Astrocyte of the cerebellum (primary cell): ENCODE measurements around the gene WDFY2.

Source experiments
- DNase-seq: peaks from one replicate; pipeline ENCODE4 v3.0.0-alpha.2; 2011; ENCODE audit warnings: low read depth
- H3K4me3 ChIP-seq: 2 replicates; pipeline ENCODE4 v1.5.1; 2011; ENCODE audit warnings: mild to moderate bottlenecking, low read depth, low read length, moderate library complexity
- CTCF ChIP-seq: IDR thresholded peaks from 2 replicates; pipeline ENCODE4 v1.5.1; 2012; ENCODE audit warnings: low read length, low read depth, moderate library complexity, mild to moderate bottlenecking; ENCODE audit errors: missing control alignments
- in situ Hi-C: cut with HindIII; loops from 2 replicates; pipeline ENCODE4 v1.10.0; 2017; ENCODE audit warnings: low sequenced_read_pairs

WDFY2 gene

GRCh38 chr13:51626749-51627148 lies 42.5 kb downstream of the WDFY2 start:
- in situ Hi-C loops, result loop anchor here (10.0 kb wide), 1 partner anchor 98 kb away; no protein-coding TSS in a partner anchor
- TF ChIP-seq CTCF, result no peak
- no peak for DNase-seq
- H3K4me3 ChIP-seq, result no peak overlapping the region

GRCh38 chr13:51628059-51628852 lies 44.0 kb downstream of the WDFY2 start:
- in situ Hi-C loops, result loop anchor here (10.0 kb wide), 1 partner anchor 97 kb away; no protein-coding TSS in a partner anchor
- H3K4me3 ChIP-seq, result no peak overlapping the region
- DNase-seq, result no peak
- no peak for TF ChIP-seq CTCF

- no peak overlapping the region for H3K4me3 ChIP-seq
- in situ Hi-C loops, result loop anchor here (10.0 kb wide), 1 partner anchor 95 kb away; no protein-coding TSS in a partner anchor
- DNase-seq, result no peak
- no peak for TF ChIP-seq CTCF
Observed at GRCh38 chr13:51629491-51630287, 45.4 kb downstream of the WDFY2 start.

- no peak overlapping the region for H3K4me3 ChIP-seq
- no peak for DNase-seq
- in situ Hi-C loops, result no loop called here
- TF ChIP-seq CTCF, result no peak
Observed at GRCh38 chr13:51630288-51630615, 46.0 kb downstream of the WDFY2 start.

GRCh38 chr13:51632591-51633362 lies 48.5 kb downstream of the WDFY2 start:
- no peak for TF ChIP-seq CTCF
- DNase-seq, result no peak
- in situ Hi-C loops, result no loop called here
- no peak overlapping the region for H3K4me3 ChIP-seq
